GM11168 (cell line): ENCODE data around the gene KMT5B.

Experiments used
- in situ Hi-C: fragments of 300-500 bp; cut with MboI; formaldehyde crosslinking; loops from one replicate; pipeline ENCODE4 v1.12.0; 2022; ENCODE audit warnings: low sequenced_read_pairs; ENCODE audit not compliant: unreplicated experiment

The KMT5B gene

GRCh38 chr11:68189888-68190287 lies 23.2 kb downstream of the KMT5B start:
- in situ Hi-C loops = no loop called here

GRCh38 chr11:68189082-68189481 lies 24.0 kb downstream of the KMT5B start:
- in situ Hi-C loops = no loop called here

DNA sequence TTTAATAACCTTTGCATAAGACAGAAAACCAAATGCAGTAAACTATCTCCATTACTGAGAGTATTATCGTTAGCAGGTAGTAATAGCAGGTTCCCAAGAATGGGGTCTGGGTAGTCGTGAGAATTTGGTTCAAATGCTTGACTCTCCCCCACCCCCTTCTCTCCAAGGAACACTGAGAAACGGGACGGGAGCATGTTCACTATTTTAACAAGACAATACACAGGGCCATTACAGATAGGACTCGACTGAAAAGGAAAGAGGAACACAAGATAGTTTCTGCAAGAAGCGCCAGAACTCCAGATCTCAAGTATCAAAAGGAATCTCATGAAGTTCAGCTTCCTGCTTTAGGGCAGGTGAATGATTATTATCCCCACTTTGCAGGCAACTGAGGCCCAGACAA lies 27.0 kb downstream of the KMT5B start:
- in situ Hi-C loops = no loop called here

DNA sequence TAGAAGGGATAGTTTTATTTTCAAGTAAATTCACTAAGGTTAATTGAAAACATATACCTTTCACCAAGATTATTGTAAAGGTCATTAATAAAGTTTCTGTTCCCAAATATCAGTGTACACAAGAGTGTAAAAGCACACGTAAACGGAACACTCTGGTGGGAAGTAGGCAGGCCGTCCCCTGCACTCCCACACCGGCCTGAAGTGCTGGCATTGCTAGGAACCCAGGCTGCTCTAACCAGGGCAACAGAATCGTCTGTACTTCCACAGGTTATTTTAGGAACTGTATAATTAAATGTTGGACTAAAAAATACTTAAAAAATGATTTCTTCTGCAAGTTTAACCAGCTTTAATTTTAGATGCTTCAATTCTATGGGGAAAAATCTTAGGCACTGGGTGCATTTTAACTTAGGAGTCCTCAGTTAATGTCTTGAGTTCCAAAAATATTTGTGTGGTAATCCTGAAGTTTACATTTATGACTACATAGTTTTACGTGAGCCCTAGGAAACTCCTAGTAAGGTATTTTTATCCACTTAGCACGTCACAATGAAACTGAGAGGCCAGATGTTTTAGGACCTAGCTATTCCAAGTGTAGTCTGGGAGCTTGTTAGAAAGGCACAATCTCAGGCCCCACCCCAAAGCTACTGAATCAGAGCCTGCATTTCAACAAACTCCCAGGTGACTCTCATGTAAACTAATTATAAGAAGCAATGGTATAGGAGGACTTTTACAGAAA lies 31.2 kb downstream of the KMT5B start:
- in situ Hi-C loops = no loop called here

- in situ Hi-C loops = no loop called here
Observed at GRCh38 chr11:68179847-68180246, 33.2 kb downstream of the KMT5B start.

- in situ Hi-C loops = no loop called here
Observed at GRCh38 chr11:68177877-68178276, 35.2 kb downstream of the KMT5B start.

DNA sequence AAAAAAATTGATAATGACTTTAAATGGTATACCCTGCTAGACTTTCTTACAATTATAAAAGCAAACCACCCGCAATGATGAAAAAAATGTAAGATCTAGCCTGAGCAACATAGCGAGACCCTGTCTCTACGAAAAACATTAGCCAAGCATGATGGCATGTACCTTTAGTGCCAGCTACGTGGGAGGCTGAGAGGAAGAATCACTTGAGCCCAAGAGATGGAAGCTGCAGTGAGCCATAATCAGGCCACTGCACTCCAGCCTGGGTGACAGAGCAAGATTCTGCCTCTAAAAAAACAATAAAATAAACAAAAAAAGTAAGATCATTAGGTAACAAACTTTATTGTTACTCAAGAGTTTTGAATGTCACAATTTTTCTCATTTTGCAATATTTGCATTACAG lies 39.2 kb downstream of the KMT5B start:
- in situ Hi-C loops = no loop called here

- in situ Hi-C loops = no loop called here
Observed at GRCh38 chr11:68169442-68169841, 43.7 kb downstream of the KMT5B start.

DNA sequence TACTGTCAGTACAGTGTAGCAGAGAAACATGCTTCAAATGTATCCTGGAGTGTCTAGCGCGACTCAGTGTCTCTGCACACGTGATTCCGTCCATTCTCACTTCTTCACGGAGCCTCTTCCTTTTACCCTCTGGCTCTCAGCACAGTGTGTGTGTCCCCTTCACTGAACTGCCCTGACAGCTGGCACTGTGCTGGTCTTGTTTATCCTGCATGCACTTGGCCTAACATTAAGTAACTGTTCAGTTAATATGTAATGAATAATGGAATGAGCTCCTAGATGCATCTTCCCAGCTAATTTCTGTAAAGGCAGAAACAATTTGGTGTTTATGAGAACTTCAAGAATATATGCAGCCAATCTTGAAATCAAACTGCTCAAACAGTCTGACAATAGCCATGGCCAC lies 44.4 kb downstream of the KMT5B start:
- in situ Hi-C loops = no loop called here

GRCh38 chr11:68167474-68167873 lies 45.6 kb downstream of the KMT5B start:
- in situ Hi-C loops = no loop called here

- in situ Hi-C loops = no loop called here
Observed at GRCh38 chr11:68166969-68167368, 46.1 kb downstream of the KMT5B start.

DNA sequence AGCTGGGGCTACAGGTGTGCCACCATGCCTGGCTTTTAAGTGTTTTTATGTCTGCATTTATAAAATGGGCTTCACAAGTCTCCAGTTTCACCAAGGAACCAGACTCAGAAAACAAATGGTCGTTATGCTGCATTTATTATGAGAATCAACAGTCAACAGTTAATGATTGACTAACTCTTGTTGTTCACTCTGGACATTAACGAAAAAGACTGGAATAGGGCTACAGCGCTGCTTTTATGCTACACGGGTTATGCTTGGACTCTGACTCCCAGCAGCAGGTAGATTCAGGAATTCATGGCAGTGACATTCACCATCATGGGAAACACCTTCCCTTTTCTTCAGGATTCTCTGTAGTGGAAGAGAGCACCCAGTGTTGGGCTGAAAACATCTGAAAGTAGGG lies 47.5 kb downstream of the KMT5B start:
- in situ Hi-C loops = no loop called here

- in situ Hi-C loops = no loop called here
Observed at GRCh38 chr11:68164437-68164836, 48.7 kb downstream of the KMT5B start.

- in situ Hi-C loops = no loop called here
Observed at GRCh38 chr11:68163691-68164090, 49.4 kb downstream of the KMT5B start.

- in situ Hi-C loops = no loop called here
Observed at GRCh38 chr11:68160100-68160695, 52.9 kb downstream of the KMT5B start.

GRCh38 chr11:68159665-68160064 lies 53.4 kb downstream of the KMT5B start:
- in situ Hi-C loops = no loop called here

GRCh38 chr11:68159161-68159560 lies 53.9 kb downstream of the KMT5B start:
- in situ Hi-C loops = no loop called here

DNA sequence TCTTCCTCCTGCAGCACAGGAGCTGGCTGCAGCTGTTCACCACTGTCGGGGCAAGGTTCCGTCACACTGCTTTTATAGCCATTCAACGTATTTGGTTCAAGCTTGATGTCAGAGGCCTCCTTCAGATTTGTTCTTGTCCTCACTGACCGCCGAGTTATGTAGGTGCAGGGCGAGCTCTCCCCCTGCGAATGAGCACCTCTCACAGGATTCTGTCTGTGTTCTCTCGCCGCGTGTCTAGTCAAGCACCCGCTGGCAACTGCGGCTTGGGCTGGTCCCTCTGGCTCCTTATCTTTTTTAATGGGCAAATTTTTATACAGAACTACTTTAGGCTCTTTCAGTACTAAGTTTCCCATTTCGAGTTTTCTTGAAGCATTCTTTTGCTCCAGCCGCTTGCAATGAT lies 54.5 kb downstream of the KMT5B start:
- in situ Hi-C loops = no loop called here

- in situ Hi-C loops = no loop called here
Observed at GRCh38 chr11:68153742-68154141, 59.4 kb downstream of the KMT5B start.

GRCh38 chr11:68150037-68150436 lies 63.1 kb downstream of the KMT5B start:
- in situ Hi-C loops = no loop called here

DNA sequence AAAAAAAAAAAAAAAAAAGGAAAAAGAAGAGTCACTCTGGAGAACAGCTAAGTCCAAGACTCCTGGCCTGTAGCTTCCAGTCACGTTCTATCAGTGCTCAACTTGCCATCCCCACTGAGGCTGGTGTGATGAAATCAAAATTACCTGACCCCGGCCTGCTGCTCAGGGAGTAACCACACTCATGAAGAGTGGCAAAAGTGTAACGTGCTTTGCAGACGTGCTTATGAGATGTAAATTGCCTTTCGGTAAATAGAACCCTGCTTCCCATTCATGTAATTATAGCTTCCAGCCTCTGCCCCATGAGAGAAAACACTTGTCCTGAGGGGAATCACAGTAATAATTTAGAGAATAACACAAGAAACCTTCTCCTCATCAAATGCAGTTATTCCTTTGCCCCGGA lies 63.7 kb downstream of the KMT5B start:
- in situ Hi-C loops = no loop called here

DNA sequence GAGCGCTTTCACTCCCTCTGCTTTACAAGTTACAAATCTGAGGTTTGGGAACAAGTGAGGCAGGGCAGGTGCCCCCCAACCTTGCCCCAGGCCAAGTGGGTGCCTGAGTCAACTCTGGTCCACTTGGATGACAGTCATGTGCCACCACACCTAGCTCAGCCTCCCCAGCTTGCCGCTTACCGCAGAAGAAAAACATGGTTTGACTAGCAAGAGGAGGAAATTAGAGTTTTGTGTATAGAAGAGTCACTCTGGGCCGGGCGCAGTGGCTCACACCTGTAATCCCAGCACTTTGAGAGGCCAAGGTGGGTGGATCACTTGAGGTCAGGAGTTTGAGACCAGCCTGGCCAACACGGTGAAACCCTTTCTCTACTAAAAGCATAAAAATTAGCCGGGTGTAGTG lies 64.2 kb downstream of the KMT5B start:
- in situ Hi-C loops = no loop called here
